H1 (cell line): ENCODE measurements around the gene ENTPD1. TPM values are rescaled to one million over a fixed set of nuclear protein-coding genes. Genes with fewer than 3 reads are reported as not detected.

Experiments
- CTCF ChIA-PET: fragments of 300-600 bp; sonication (Branson Sonifier 250); formaldehyde crosslinking; loops from one replicate; lab custom pipeline; 2021; ENCODE audit not compliant: partially characterized antibody; lab: Charles Lee
- POLR2A ChIA-PET: fragments of 300-600 bp; sonication (Branson Sonifier 250); formaldehyde crosslinking; loops from one replicate; lab custom pipeline; 2021; ENCODE audit warnings: inconsistent platforms; ENCODE audit not compliant: partially characterized antibody; lab: Charles Lee
- DNase-seq, 2 experiments: peaks; one replicate each; pipeline versions ENCODE4 v3.0.0 to v3.0.0-alpha.2; 2010 to 2022; ENCODE audit warnings: low spot score in 2 of 2, low read depth in 1 of 2, mixed read lengths in 1 of 2
- FAIRE-seq: peaks from 2 replicates; lab custom pipeline; 2011; peaks lifted over from hg19 to GRCh38; lab: Jason Lieb, UNC
- H2AFZ ChIP-seq: 2 replicates; pipeline ENCODE4 v1.8.1; 2012; ENCODE audit warnings: low read length, inconsistent platforms
- H2AK5ac ChIP-seq: 2 replicates; pipeline ENCODE4 v1.6.1; 2013; ENCODE audit warnings: low read depth, low read length
- H2BK120ac ChIP-seq: replicated peaks from 2 replicates; pipeline ENCODE3; 2013; ENCODE audit warnings: low read depth, low read length, inconsistent platforms
- H2BK12ac ChIP-seq: 2 replicates; pipeline ENCODE4 v1.6.1; 2013; ENCODE audit warnings: low read depth, low read length
- H2BK15ac ChIP-seq: 2 replicates; pipeline ENCODE4 v1.6.1; 2013; ENCODE audit warnings: low read length
- H2BK20ac ChIP-seq: 2 replicates; pipeline ENCODE4 v1.6.1; 2013; ENCODE audit warnings: low read length
- H2BK5ac ChIP-seq: 2 replicates; pipeline ENCODE4 v1.6.1; 2013; ENCODE audit warnings: low read depth, low read length
- H3K14ac ChIP-seq: 2 replicates; pipeline ENCODE4 v1.6.1; 2013; ENCODE audit warnings: inconsistent platforms; ENCODE audit not compliant: insufficient read length
- H3K18ac ChIP-seq: 2 replicates; pipeline ENCODE4 v1.6.1; 2013; ENCODE audit warnings: low read length; ENCODE audit errors: extremely low read depth
- H3K23ac ChIP-seq: 2 replicates; pipeline ENCODE4 v1.6.1; 2013; ENCODE audit warnings: inconsistent platforms; ENCODE audit not compliant: insufficient read length
- H3K23me2 ChIP-seq: 2 replicates; pipeline ENCODE4 v1.6.1; 2013; ENCODE audit warnings: low read depth, low read length
- H3K27ac ChIP-seq: 2 replicates; pipeline ENCODE4 v1.6.1; 2011; ENCODE audit warnings: low read depth, low read length, inconsistent platforms
- H3K27me3 ChIP-seq, 4 experiments: replicated peaks in 1 of 4; 1 replicate in 1 of 4; 2 replicates in 3 of 4; pipeline versions ENCODE4 v1.6.1 to v1.8.1; 2011 to 2013; ENCODE audit warnings: low read length in 3 of 4, mild to moderate bottlenecking in 3 of 4, inconsistent platforms in 2 of 4, mixed read lengths in 2 of 4, moderate library complexity in 1 of 4; ENCODE audit not compliant: control insufficient read depth in 3 of 4, insufficient read depth in 3 of 4; ENCODE audit errors: extremely low read depth in 1 of 4
- H3K36me3 ChIP-seq, 4 experiments: 2 replicates each; pipeline versions ENCODE4 v1.6.1 to v1.8.1; 2011 to 2013; ENCODE audit warnings: mild to moderate bottlenecking in 4 of 4, low read length in 3 of 4, moderate library complexity in 2 of 4, control low read depth in 1 of 4, inconsistent platforms in 1 of 4; ENCODE audit not compliant: insufficient read depth in 4 of 4, control insufficient read depth in 2 of 4
- H3K4ac ChIP-seq: replicated peaks from 2 replicates; pipeline ENCODE3; 2013; ENCODE audit warnings: low read length, low read depth, mixed read lengths, inconsistent platforms; ENCODE audit not compliant: insufficient read length
- H3K4me1 ChIP-seq, 4 experiments: replicated peaks in 1 of 4; 1 replicate in 1 of 4; 2 replicates in 3 of 4; pipeline versions ENCODE4 v1.6.1 to v1.8.1; 2011 to 2013; ENCODE audit warnings: low read length in 3 of 4, inconsistent platforms in 2 of 4, mixed read lengths in 1 of 4; ENCODE audit not compliant: insufficient read depth in 4 of 4, control insufficient read depth in 3 of 4
- H3K4me2 ChIP-seq, 2 experiments: 2 replicates each; pipeline versions ENCODE4 v1.6.1 to v1.8.1; 2011 to 2013; ENCODE audit warnings: low read depth in 2 of 2, low read length in 2 of 2, control low read depth in 1 of 2, inconsistent platforms in 1 of 2, mild to moderate bottlenecking in 1 of 2; ENCODE audit not compliant: insufficient read depth in 1 of 2
- H3K4me3 ChIP-seq, 4 experiments: fragments of 200-600, 300-600 bp in 1 of 4; sonication (generic), shearing (Covaris generic), sonication (Bioruptor Twin) in 1 of 4; 2 replicates each; pipeline versions ENCODE4 v1.5.1 to v1.8.1; 2011 to 2016; ENCODE audit warnings: low read length in 4 of 4, low read depth in 3 of 4, control low read depth in 2 of 4, inconsistent platforms in 2 of 4, mild to moderate bottlenecking in 2 of 4, mixed read lengths in 1 of 4, moderate library complexity in 1 of 4; ENCODE audit not compliant: insufficient read depth in 2 of 4; ENCODE audit errors: extremely low read depth in 1 of 4
- H3K56ac ChIP-seq: replicated peaks from 2 replicates; pipeline ENCODE3; 2013; ENCODE audit warnings: low read depth, mild to moderate bottlenecking, mixed read lengths, low read length, inconsistent platforms; ENCODE audit not compliant: insufficient read length
- H3K79me1 ChIP-seq: 2 replicates; pipeline ENCODE4 v1.6.1; 2013; ENCODE audit warnings: low read depth, low read length, control low read depth
- H3K79me2 ChIP-seq, 2 experiments: 2 replicates each; pipeline versions ENCODE4 v1.6.1 to v1.8.1; 2012 to 2013; ENCODE audit warnings: low read length in 2 of 2, mild to moderate bottlenecking in 2 of 2, inconsistent platforms in 1 of 2; ENCODE audit not compliant: insufficient read depth in 2 of 2, control insufficient read depth in 1 of 2
- H3K9ac ChIP-seq, 4 experiments: replicated peaks in 1 of 4; 1 replicate in 1 of 4; 2 replicates in 3 of 4; pipeline versions ENCODE4 v1.6.1 to v1.8.1; 2011 to 2013; ENCODE audit warnings: low read depth in 3 of 4, low read length in 3 of 4, control low read depth in 2 of 4, mild to moderate bottlenecking in 2 of 4, moderate library complexity in 2 of 4, inconsistent platforms in 1 of 4; ENCODE audit errors: extremely low read depth in 1 of 4
- H3K9me3 ChIP-seq, 2 experiments: 2 replicates each; pipeline versions ENCODE4 v1.6.1 to v1.8.1; 2012 to 2013; ENCODE audit warnings: mild to moderate bottlenecking in 2 of 2, moderate library complexity in 2 of 2, control low read depth in 1 of 2, inconsistent platforms in 1 of 2, low read depth in 1 of 2, low read length in 1 of 2, mixed read lengths in 1 of 2; ENCODE audit not compliant: insufficient read depth in 2 of 2
- H4K20me1 ChIP-seq, 2 experiments: replicated peaks in 1 of 2; 2 replicates each; pipeline versions ENCODE3 to v1.8.1; 2011 to 2013; ENCODE audit warnings: inconsistent platforms in 2 of 2, low read length in 2 of 2, mild to moderate bottlenecking in 1 of 2; ENCODE audit not compliant: insufficient read depth in 2 of 2, control insufficient read depth in 1 of 2
- H4K5ac ChIP-seq: 2 replicates; pipeline ENCODE4 v1.6.1; 2013; ENCODE audit warnings: low read length, low read depth, mixed read lengths, inconsistent platforms; ENCODE audit not compliant: insufficient read length
- H4K8ac ChIP-seq: 2 replicates; pipeline ENCODE4 v1.8.0; 2013; ENCODE audit warnings: mild to moderate bottlenecking, moderate library complexity, low read length, inconsistent platforms; ENCODE audit not compliant: insufficient read depth; ENCODE audit errors: extremely low read depth
- H4K91ac ChIP-seq: replicated peaks from 2 replicates; pipeline ENCODE3; 2013; ENCODE audit warnings: low read length, mixed read lengths, inconsistent platforms; ENCODE audit not compliant: insufficient read length
- CBX5 ChIP-seq: fragments of 300-800, 300-1000 bp; sonication (generic); IDR thresholded peaks from 2 replicates; pipeline ENCODE4 v1.7.1; 2016; ENCODE audit warnings: antibody characterized with exemption, low read length, low read depth
- CEBPB ChIP-seq: IDR thresholded peaks from 2 replicates; pipeline ENCODE4 v1.6.1; 2012; ENCODE audit warnings: low read depth, low read length
- CTBP2 ChIP-seq: IDR thresholded peaks from 2 replicates; pipeline ENCODE4 v1.7.0; 2011; ENCODE audit warnings: borderline replicate concordance, mild to moderate bottlenecking, moderate library complexity, mixed read lengths, low read length; ENCODE audit not compliant: insufficient read depth, insufficient read length
- EP300 ChIP-seq, 2 experiments: IDR thresholded peaks; 1 replicate in 1 of 2; 2 replicates in 1 of 2; pipeline ENCODE4 v1.6.1; 2011 to 2012; ENCODE audit warnings: low read depth in 2 of 2, low read length in 2 of 2, mild to moderate bottlenecking in 2 of 2, borderline replicate concordance in 1 of 2, inconsistent platforms in 1 of 2, moderate library complexity in 1 of 2
- JUND ChIP-seq: IDR thresholded peaks from 2 replicates; pipeline ENCODE4 v1.6.1; 2011; ENCODE audit warnings: mild to moderate bottlenecking, improper control_type of control experiment, low read length
- MAFK ChIP-seq: IDR thresholded peaks from 2 replicates; pipeline ENCODE4 v1.6.1; 2012; ENCODE audit warnings: low read depth, mild to moderate bottlenecking, improper control_type of control experiment, low read length
- POLR2AphosphoS5 ChIP-seq: IDR thresholded peaks from 2 replicates; pipeline ENCODE4 v1.6.1; 2011; ENCODE audit warnings: low read depth, low read length
- RBBP5 ChIP-seq: IDR thresholded peaks from 2 replicates; pipeline ENCODE4 v1.7.1; 2012; ENCODE audit warnings: low read depth, mild to moderate bottlenecking, inconsistent platforms, low read length, moderate library complexity, borderline replicate concordance
- SRF ChIP-seq: IDR thresholded peaks from 2 replicates; pipeline ENCODE4 v1.6.1; 2011; ENCODE audit warnings: mild to moderate bottlenecking, low read depth, low read length, moderate library complexity
- WGBS, 2 experiments: shearing (Covaris generic) in 1 of 2; methylation state at CpG; one replicate each; pipeline versions ENCODE4 v1.1.6 to v1.1.7; 2013 to 2015; ENCODE audit warnings: low lambda C conversion rate in 2 of 2, mixed read lengths in 2 of 2, inconsistent platforms in 1 of 2, low coverage in 1 of 2, missing lambda C conversion rate in 1 of 2; ENCODE audit not compliant: insufficient replicate concordance in 2 of 2, insufficient coverage in 1 of 2, insufficient read length in 1 of 2; ENCODE audit errors: extremely low coverage in 1 of 2, missing lambda C conversion rate in 1 of 2; 5-methylcytosine and 5-hydroxymethylcytosine counted together
- polyA plus RNA-seq, 7 experiments: library from polyadenylated mRNA; depleted of rRNA in 3 of 7; stranded (reverse) in 5 of 7; unstranded in 2 of 7; fragments of >200 nt in 5 of 7; fragments of 200-250 nt in 2 of 7; gene quantifications; 1 replicate in 5 of 7; 2 replicates in 1 of 7; 4 replicates in 1 of 7; pipeline versions ENCODE4 v1.2.1 to v1.2.3, GENCODE V29; 2011 to 2013; ENCODE audit warnings: missing spikeins in 2 of 7, mixed read lengths in 2 of 7
- total RNA-seq: library from RNA; stranded (reverse); fragmentation: NEBNext Ultra II Directional; extraction: Animal tissue kit (Norgen Biotek cat#: 25700); gene quantifications from 2 replicates; pipeline ENCODE4 v1.2.1, GENCODE V29; 2021
- TF ChIP-seq, protein P1 (sequence below): IDR thresholded peaks from 2 replicates; pipeline ENCODE4 v1.6.1; 2011; ENCODE audit warnings: low read depth, mild to moderate bottlenecking, low read length; ENCODE audit not compliant: insufficient read depth

ENTPD1 gene
- total and polyA plus RNA-seq, 2 of the 8 experiments (the other 6 are each of a cell fraction or from before 2014, with no cell fraction given) = 2.2 to 2.5 TPM

DNA sequence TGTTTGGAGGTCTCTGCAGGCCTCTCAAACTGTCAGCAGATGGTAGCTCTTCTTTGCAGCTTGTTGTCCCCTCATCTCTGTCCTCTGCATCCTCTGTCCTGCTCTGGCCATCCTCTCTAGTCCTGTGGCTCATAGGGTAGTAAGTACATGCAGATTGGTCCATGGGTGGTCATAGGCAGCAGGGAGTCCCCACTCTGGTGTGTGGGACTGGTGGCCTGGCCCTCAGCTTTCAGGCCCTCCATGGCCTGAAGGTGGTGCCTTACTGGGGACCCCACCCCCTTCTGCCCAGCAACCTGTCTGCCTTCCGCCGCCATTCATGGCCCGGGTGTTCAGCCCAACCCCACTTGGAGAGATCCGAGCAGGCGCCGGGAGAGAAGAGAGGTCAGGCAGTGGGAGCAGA is 49.4 kb upstream of the ENTPD1 start:
- no peak for TF ChIP-seq CBX5
- TF ChIP-seq RBBP5 = no peak
- no peak for TF ChIP-seq SRF
- no peak for TF ChIP-seq CEBPB
- no peak for TF ChIP-seq POLR2AphosphoS5
- TF ChIP-seq CTBP2 = no peak
- no peak for TF ChIP-seq JUND
- TF ChIP-seq, protein P1, sequence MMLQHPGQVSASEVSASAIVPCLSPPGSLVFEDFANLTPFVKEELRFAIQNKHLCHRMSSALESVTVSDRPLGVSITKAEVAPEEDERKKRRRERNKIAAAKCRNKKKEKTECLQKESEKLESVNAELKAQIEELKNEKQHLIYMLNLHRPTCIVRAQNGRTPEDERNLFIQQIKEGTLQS = no peak
- no peak for TF ChIP-seq MAFK
- TF ChIP-seq EP300 (IDR thresholded peaks at IDR 0.05; ENCODE audit: borderline replicate concordance in 1 of 2, low read depth in 2 of 2, low read length in 2 of 2) = no peak
- H2BK15ac ChIP-seq = no peak overlapping the region
- no peaks in the 10 kb centered on the region for H3K27me3 ChIP-seq
- DNase-seq (no peak), FAIRE-seq (no peak)
- no peak overlapping the region for H4K8ac ChIP-seq
- no peaks in the 10 kb centered on the region for H3K36me3 ChIP-seq
- no peaks in the 10 kb centered on the region for H3K23me2 ChIP-seq
- POLR2A ChIA-PET = no interaction called here
- H2BK120ac ChIP-seq = no peak overlapping the region
- no peak overlapping the region for H3K18ac ChIP-seq
- no peaks in the 10 kb centered on the region for H3K79me1 ChIP-seq
- no peak overlapping the region for H3K9ac ChIP-seq
- no peak overlapping the region for H3K23ac ChIP-seq
- no peak overlapping the region for H3K4ac ChIP-seq
- H3K9me3 ChIP-seq = peaks cover 0 to 4% of the 10 kb centered on the region in 2 experiments; a peak in 2 of 4 replicates
- H4K91ac ChIP-seq = no peak overlapping the region
- H3K79me2 ChIP-seq = no peaks in the 10 kb centered on the region
- no peaks in the 10 kb centered on the region for H3K4me1 ChIP-seq
- no peak overlapping the region for H3K56ac ChIP-seq
- H2BK5ac ChIP-seq = no peak overlapping the region
- no peak overlapping the region for H3K14ac ChIP-seq
- no peak overlapping the region for H3K4me3 ChIP-seq
- no peak overlapping the region for H2BK20ac ChIP-seq
- WGBS, 2 experiments = 43% methylated on average over 6 of the region's 6 CpGs; no CpG with 5 or more reads in 1 of the 2 experiments
- H3K4me2 ChIP-seq = no peak overlapping the region
- H4K20me1 ChIP-seq = no peaks in the 10 kb centered on the region
- H2AFZ ChIP-seq = no peak overlapping the region
- H2AK5ac ChIP-seq = no peak overlapping the region
- H2BK12ac ChIP-seq = no peak overlapping the region; the same call in 1 of the 2 replicates
- H4K5ac ChIP-seq = no peak overlapping the region
- CTCF ChIA-PET = interaction anchor here (3.3 kb wide), 1 partner anchor 13 kb away, joined by 19 read pairs; the partner anchor contains the start of gene TCTN3
- H3K27ac ChIP-seq = no peak overlapping the region
